ENCODE measurements around the gene ZNF808.
"Not testable (repeated sequence)": the region's sequence is repeated elsewhere in the genome, so short reads cannot be mapped to it uniquely, and the experiment has no call there.

The ZNF808 gene

GRCh38 chr19:52593441-52593840, 66.0 kb downstream of the ZNF808 start:
- DNase-seq (ENCODE audit: low read depth): not testable (repeated sequence)

- no peak for DNase-seq (ENCODE audit: low read depth)
Measured at GRCh38 chr19:52599241-52599640, 71.8 kb downstream of the ZNF808 start.

- DNase-seq (ENCODE audit: low read depth): no peak
Measured at GRCh38 chr19:52600639-52601024, 73.2 kb downstream of the ZNF808 start.

- peak; percentile 67 for DNase-seq (ENCODE audit: low read depth)
Measured at GRCh38 chr19:52601025-52601973, 73.8 kb downstream of the ZNF808 start.

DNA sequence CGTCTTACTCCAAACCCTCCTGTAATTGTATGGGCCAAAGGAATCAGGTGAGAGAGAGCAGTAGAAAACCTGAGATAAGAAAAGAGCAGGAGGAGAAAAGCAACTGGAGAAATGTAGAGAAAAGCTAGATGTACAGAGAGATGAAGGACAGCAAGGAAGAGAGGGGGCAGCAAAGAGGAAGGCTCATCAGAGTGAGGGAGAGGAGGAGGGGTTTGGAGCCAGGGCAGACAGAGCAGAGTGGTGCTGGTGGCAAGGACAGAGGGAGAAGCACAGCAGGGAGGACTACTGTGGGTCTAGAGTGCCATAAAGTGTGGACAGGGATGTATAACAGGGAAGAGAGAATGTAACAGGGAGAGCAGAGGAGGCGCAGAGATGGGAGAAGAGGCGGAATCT, 74.5 kb downstream of the ZNF808 start:
- not testable (repeated sequence) for DNase-seq (ENCODE audit: low read depth)

- no peak for DNase-seq (ENCODE audit: low read depth)
Measured at GRCh38 chr19:52602941-52603340, 75.5 kb downstream of the ZNF808 start.

- DNase-seq (ENCODE audit: low read depth): no peak
Measured at GRCh38 chr19:52603558-52604207, 76.2 kb downstream of the ZNF808 start.
